Femur (tissue), 1 donor: ENCODE data around the gene NOS3.
A peak's percentile ranks its signal among the peaks of the same experiment; 100 is the strongest.

ENCODE experiments used
- DNase-seq: peaks from one replicate; pipeline ENCODE4 v3.0.0-alpha.2; 2017

The NOS3 gene

DNA sequence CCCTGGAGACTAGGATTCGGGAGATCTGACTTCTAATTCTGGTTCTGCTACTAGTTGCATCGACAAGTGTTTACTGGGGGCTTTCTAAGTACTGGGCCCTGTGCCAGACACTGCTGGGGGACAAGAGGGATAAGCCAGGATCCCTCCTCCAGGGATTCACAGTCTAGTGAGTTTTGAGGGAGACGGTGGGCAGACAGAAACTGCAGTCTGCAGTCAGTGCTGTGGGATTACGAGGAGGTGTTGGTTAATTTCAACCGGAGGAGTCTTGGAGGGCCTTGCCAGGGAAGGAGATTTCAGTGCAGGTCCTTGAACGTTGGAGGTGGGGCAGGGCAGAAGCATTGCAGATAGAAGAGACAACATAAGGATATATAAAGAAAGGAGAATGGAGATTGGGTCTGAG, 9.2 kb upstream of the NOS3 start:
- no peak for DNase-seq

DNA sequence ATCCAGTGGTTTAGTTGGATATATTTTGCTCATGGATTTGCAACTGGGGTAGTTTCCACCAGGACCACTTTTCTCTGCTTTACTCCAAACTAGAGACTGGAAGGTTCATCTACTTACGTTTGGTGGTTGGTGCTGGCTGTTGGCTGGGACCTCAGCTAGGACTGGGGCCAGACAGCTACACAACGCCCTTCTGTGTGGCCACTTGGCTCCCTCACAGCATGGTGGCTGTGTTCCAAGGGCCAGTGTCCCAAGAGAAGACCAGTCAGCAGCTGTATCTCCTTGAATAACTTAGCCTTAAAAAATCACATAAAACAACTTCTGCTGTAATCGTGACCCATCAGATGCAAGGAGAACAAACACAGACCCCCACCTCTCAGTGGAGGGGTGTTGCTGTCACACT, 8.5 kb upstream of the NOS3 start:
- no peak for DNase-seq

DNA sequence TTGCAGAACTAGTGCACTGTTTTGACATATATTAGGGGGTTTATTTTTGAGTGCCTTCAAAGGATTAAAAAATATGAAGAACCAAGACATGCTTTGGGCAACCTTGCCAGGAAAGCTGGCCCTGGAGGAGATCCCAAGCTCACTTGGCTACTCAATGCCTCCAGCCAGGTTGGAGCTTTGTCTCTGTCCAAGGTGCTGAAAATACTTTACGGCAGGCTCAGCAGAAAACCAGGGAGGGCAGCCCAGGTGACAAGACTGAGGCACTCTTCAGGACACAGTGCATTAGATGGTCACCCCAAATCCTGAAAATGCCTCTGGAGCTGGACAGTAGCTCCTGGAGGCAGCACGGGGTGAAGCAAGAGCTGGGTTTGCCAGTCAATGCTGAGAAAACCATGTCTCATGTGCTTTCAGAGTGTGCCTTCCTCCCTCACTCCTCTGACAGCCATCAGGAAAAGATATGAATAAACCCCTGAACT, 6.9 kb upstream of the NOS3 start:
- no peak for DNase-seq

DNA sequence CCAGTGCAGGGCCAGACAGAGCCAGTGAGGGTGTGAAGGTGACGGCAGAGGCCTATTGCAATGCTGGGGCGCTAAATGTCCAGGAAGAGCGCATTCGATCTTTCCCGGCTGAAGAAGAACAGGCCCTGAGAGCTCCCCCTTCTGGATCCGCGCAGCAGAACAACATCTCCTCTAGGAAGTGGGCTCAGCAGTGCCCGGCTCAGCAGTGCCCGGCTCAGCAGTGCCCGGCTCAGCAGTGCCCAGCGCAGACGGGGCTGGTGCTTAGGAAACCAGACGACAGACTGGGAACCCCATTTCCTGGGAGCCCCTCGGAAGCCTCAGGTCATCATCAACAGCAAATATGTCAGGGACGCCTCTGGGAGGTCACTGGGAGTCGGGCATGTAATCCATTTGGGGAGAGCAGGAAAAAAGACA, 4.7 kb upstream of the NOS3 start:
- DNase-seq, result peak; percentile 68

DNA sequence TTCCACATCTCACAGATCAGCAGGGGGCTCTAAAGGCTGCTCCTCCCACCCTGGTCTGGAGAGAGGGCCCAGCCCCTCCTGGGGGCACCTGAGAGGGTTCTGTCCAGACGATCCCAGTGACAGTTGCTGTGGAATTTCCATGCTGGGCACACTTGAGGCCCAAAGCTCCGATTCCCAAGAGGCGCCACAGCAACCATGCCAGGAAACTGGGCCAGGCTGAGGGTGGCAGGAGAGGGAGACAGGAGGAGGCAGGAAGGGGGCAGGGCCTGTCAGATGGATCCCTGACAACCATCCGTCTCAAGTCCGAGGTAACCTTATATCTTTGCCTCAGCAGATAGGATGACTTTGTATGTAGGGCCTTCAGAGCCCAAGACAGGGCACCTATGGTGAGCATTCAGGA, 4.3 kb upstream of the NOS3 start:
- DNase-seq, result peak; percentile 15

DNA sequence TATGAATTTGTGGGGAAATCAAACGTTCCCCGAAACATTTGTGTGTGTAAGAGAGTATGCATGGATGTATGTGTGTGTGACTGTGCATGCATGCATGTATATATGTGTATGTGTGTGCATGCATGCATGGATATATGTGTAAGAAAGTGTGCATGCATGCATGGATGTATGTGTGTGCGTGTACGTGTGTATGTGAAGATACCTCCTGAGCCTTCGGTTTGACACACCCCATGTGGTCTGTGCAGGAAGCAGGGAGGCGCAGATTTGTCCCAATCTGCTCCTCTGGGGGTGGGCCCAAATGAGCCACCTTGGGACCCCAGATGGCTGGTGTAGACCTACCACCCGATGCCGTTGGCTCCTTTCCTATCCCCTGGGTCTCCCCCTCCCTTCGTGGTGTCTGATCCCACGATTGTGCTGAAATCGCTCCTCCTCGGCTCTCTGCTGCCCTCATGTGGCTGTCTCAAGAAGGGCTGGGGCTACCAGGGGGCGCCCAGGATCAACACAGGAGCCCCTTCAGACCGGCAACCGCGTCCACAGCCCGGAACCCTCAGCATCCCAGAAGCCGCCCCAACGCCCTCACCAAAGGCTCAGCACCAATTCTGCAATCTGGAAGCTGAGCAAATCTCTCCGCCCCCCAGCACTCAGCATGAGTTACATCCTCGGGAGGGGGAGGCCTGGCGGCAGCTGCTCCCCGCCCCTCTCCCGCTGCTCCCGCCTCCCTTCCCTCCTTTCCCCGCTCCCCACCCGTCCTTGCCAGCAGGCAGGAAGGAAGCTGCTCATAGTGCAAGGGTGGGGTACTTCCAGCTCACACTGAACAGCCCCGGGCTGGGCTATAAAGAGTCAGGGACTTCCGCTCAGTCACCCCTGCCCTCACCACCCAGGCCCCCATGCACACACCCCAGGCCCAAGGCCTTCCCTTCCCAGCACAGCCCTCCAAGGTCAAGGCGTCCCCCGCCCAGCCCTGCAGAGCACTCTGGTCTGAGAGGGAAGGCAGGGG, 2.3 kb upstream of the NOS3 start:
- peak; percentile 79 for DNase-seq

DNA sequence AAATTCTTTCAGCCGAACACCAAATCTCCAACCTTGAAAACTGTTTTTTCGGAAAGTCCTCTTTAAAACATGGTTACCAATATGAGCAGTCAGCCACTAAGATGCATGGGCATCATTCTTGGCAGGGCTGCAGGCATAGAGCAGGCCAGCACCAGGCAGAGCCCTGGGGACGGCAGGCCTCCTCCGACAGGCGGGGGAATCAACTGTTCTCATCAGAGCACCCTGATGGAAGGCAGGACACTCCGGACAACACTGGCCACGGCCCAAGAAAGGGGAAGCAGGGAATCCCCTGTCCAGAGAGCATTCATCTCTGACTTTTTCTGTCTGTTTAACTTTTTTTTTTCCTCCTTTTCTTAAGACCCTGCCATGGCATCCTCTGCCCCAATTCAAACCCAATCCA, 1.4 kb upstream of the NOS3 start:
- peak; percentile 17 for DNase-seq

DNA sequence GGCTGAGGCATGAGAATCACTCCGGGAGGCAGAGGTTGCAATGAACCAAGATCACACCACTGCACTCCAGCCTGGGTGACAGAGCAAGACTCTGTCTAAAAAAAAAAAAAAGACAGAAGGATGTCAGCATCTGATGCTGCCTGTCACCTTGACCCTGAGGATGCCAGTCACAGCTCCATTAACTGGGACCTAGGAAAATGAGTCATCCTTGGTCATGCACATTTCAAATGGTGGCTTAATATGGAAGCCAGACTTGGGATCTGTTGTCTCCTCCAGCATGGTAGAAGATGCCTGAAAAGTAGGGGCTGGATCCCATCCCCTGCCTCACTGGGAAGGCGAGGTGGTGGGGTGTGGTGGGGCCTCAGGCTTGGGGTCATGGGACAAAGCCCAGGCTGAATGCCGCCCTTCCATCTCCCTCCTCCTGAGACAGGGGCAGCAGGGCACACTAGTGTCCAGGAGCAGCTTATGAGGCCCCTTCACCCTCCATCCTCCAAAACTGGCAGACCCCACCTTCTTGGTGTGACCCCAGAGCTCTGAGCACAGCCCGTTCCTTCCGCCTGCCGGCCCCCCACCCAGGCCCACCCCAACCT, 1.3 kb downstream of the NOS3 start:
- no peak for DNase-seq

DNA sequence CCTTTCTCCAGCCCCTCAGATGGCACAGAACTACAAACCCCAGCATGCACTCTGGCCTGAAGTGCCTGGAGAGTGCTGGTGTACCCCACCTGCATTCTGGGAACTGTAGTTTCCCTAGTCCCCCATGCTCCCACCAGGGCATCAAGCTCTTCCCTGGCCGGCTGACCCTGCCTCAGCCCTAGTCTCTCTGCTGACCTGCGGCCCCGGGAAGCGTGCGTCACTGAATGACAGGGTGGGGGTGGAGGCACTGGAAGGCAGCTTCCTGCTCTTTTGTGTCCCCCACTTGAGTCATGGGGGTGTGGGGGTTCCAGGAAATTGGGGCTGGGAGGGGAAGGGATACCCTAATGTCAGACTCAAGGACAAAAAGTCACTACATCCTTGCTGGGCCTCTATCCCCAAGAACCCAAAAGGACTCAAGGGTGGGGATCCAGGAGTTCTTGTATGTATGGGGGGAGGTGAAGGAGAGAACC, 2.1 kb downstream of the NOS3 start:
- DNase-seq, result no peak

DNA sequence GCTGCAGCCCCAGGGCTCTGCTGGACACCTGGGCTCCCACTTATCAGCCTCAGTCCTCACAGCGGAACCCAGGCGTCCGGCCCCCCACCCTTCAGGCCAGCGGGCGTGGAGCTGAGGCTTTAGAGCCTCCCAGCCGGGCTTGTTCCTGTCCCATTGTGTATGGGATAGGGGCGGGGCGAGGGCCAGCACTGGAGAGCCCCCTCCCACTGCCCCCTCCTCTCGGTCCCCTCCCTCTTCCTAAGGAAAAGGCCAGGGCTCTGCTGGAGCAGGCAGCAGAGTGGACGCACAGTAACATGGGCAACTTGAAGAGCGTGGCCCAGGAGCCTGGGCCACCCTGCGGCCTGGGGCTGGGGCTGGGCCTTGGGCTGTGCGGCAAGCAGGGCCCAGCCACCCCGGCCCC, 2.7 kb downstream of the NOS3 start:
- DNase-seq, result no peak

DNA sequence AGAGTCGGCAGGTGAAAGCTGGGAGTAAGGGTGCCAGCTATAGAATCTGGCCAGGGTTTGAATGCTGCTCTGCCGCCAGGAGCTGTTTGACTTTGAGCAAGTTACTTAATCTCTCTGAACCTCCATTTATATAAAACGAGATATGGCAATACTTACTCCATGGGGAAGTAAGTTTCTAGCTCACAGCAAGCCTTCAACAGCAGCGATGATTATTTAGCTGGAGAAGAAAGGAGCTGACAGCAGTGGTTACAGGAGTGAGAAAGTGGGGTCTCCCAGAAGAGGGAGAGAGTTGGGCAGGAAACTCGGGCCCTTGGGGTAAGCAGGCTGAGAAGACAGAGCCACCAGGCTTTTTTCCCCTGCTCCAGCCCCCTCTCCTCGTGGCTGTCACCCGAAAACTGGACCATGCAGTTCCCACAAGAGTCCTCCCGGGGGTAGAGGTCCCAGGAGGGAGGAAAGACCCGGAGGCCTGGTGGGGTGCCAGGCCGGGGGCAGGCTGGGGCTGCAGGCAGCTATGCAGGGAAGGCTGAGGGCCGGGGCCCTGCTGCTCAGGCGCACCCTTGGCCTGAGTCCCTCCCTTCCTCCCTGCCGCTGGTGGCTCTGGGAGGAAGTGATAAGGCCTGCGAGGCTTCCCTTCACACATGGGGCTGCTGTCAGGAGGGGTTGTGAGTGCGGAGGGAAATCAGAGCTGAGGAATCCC, 3.5 kb downstream of the NOS3 start:
- DNase-seq, result no peak

DNA sequence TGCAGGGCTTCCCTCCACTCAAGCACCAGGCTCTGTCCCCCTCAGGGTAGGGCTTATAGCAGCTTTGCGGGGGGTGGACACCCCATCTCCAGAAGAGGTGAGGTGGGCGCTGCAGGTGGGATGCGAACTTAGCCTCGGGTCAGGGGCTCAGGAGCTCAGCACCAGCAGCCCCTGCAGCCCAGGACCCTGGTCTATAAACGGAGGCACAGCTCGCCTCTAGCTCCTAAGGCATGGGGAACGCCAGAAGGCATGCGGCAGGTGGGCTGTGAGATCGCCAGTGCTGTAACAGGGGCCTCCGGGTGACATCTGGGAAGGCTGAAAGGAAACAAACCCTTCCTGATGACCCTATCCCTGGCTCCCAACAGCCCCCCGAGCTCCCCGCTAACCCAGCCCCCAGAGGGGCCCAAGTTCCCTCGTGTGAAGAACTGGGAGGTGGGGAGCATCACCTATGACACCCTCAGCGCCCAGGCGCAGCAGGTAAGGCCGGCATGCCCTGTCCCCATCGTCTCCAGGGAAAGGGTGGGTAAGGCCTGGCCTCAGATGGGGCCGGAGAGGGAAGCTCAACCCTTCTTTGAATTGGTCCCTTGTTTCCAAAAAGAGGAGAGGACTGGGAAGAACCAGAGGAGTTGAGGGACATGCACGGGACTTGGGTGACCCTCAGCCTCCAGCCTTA, 4.2 kb downstream of the NOS3 start:
- DNase-seq, result no peak

DNA sequence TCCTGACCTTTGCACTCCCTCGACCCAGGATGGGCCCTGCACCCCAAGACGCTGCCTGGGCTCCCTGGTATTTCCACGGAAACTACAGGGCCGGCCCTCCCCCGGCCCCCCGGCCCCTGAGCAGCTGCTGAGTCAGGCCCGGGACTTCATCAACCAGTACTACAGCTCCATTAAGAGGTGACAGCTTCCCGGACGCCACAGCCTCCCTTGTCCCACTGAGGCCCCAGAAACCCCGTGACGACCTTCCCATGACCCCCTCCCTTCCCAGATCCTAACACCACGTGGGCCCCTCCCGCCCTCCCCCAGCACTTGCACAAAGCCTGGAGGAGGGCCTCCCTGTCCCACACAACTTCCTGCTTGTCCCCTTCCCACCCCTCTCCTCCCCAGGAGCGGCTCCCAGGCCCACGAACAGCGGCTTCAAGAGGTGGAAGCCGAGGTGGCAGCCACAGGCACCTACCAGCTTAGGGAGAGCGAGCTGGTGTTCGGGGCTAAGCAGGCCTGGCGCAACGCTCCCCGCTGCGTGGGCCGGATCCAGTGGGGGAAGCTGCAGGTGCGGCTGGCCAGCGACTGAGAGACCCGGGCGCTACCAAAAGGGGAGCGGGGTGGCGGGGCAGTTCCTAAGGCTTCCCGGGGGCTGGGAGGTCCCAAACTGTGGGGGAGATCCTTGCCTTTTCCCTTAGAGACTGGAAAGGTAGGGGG, 5.7 kb downstream of the NOS3 start:
- no peak for DNase-seq

DNA sequence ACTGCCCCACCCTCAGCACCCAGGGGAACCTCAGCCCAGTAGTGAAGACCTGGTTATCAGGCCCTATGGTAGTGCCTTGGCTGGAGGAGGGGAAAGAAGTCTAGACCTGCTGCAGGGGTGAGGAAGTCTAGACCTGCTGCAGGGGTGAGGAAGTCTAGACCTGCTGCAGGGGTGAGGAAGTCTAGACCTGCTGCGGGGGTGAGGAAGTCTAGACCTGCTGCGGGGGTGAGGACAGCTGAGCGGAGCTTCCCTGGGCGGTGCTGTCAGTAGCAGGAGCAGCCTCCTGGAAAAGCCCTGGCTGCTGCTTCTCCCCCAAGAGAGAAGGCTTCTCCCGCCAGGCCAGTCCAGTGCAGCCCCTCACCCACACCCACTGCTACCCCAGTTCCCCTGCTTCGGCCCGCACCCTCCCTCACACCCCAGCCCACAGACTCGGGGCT, 6.3 kb downstream of the NOS3 start:
- no peak for DNase-seq

DNA sequence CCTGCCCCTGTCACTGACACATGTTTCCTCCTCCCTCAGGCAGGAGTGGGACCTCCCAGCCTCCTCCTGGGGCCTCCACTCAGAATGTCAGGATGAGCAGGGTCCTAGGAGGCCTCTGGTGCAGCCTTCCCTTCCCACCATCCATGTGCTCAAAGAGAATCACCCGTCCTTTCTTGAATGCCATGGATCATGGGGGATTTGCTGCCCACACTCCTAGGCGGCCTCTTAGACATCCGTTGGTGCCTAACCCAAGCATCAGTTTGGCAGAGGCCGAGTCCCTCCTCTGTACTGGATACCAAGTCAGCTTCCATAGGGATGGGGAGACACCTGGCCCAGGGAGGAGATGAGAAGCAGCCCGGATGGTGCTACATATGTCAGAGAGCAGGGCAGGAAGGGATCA, 7.0 kb downstream of the NOS3 start:
- no peak for DNase-seq

DNA sequence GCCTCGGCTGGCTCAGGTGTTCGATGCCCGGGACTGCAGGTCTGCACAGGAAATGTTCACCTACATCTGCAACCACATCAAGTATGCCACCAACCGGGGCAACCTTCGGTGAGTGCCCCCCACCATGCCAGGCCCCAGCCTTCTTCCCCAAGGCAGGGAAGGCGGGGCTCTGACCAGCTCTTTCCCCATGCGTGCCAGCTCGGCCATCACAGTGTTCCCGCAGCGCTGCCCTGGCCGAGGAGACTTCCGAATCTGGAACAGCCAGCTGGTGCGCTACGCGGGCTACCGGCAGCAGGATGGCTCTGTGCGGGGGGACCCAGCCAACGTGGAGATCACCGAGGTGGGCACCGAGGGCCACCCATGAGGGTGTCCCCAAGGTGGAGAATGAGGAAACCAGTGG, 7.5 kb downstream of the NOS3 start:
- DNase-seq, result no peak

DNA sequence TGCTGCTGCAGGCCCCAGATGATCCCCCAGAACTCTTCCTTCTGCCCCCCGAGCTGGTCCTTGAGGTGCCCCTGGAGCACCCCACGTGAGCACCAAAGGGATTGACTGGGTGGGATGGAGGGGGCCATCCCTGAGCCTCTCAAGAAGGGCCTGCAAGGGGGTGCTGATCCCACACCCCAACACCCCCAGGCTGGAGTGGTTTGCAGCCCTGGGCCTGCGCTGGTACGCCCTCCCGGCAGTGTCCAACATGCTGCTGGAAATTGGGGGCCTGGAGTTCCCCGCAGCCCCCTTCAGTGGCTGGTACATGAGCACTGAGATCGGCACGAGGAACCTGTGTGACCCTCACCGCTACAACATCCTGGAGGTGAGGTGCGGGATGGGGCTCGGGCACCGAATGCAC, 8.2 kb downstream of the NOS3 start:
- no peak for DNase-seq

DNA sequence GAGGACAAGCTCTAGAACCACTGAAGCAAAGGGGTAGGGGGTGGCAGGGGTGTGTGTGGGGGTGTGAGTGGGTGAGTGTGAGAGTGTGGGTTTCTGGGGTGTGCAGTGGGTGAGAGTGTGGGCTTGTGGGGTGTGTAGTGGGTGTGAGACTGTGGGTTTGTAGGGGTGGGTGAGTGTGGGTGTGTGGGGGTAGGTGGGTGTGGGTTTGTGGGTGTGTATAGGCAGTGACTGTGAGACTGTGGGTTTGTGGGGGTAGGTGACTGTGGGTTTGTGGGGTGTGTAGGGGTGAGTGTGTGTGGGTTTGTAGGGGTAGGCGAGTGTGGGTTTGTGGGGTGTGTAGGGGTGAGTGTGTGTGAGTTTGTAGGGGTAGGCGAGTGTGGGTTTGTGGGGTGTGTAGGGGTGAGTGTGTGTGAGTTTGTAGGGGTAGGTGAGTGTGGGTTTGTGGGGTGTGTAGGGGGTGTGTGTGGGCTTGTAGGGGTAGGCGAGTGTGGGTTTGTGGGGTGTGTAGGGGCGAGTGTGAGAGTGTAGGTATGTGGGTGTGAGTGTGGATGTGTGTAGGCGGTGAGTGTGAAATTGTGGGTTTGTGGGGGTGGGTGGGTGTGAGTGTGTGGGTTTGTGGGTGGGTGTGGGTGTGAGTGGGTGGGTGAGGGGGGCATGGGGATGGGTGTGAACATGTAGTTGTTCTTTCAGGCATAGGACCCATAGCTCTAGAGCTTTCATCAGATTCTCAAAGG, 8.8 kb downstream of the NOS3 start:
- DNase-seq, result no peak

DNA sequence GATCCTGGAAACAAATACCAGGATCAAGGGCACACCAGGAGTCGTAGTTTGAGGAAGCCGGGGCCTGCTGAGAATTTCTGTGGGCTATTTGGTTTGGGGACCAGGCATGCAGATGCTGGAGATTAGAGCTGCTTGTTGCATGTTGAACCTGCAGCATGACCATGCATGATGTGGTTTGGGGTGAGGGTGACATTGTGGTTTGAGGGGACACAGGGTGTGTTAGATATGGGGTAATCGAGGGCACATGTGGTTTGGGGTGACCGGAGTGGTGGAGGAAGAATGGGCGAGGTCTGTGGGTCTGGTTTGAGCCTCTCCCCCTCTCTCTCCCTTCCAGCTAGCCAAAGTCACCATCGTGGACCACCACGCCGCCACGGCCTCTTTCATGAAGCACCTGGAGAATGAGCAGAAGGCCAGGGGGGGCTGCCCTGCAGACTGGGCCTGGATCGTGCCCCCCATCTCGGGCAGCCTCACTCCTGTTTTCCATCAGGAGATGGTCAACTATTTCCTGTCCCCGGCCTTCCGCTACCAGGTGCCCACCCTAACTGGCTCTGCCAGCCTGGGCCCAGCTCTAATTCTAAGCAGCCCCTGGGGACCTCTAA, 10.2 kb downstream of the NOS3 start:
- no peak for DNase-seq

DNA sequence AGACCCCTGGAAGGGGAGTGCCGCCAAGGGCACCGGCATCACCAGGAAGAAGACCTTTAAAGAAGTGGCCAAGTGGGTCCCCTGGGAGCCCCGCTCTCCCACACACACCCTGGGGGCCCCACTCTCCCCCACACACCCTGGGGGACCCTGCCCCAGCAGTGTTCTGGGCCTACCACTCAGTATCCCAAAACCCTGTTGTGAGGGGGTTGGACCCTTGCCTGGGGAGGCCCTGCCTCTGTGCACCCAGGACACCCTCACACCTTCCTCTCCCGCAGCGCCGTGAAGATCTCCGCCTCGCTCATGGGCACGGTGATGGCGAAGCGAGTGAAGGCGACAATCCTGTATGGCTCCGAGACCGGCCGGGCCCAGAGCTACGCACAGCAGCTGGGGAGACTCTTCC, 10.7 kb downstream of the NOS3 start:
- DNase-seq, result peak; percentile 16

DNA sequence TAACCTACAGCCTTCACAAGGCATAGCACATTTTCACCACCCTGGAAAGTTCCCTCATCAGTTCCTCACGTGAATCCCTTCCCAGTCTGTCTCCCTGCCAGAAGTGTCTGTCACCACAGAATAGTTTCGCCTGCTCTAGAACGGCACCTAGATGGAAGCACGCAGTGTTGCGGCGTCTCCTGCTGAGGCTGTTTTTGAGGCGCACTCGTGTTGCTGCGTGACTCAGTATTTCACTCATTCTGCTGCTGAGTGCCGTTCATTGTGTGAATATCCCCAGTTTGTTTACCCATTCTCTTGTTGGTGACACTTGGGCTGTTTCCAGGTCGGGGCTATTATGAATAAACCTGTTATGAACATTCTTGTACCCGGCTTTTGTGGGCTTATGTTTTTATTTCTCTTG, 12.8 kb downstream of the NOS3 start:
- no peak for DNase-seq
